Neural progenitor cell (in vitro differentiated cells): Measurements from ENCODE around the gene RYR3. TPM values are rescaled to one million over a fixed set of nuclear protein-coding genes. Genes with fewer than 3 reads are reported as not detected.

Experiments used
- DNase-seq: peaks from one replicate; pipeline ENCODE4 v3.0.0-alpha.2; 2016; ENCODE audit warnings: low spot score
- H2AFZ ChIP-seq: fragments of 200-600 bp; sonication (generic); replicated peaks from 2 replicates; pipeline ENCODE4 v1.6.1; 2016; ENCODE audit warnings: antibody characterized with exemption
- H3F3A ChIP-seq: fragments of 200-600 bp; sonication (generic); 2 replicates; pipeline ENCODE4 v1.6.1; 2016; ENCODE audit warnings: antibody characterized with exemption, low read depth
- H3K27ac ChIP-seq: fragments of 200-600 bp; sonication (generic); 2 replicates; pipeline ENCODE4 v1.5.1; 2016; ENCODE audit warnings: mild to moderate bottlenecking
- H3K27me3 ChIP-seq: fragments of 200-600 bp; sonication (generic); 2 replicates; pipeline ENCODE4 v1.6.1; 2016; ENCODE audit warnings: mild to moderate bottlenecking, moderate library complexity
- H3K36me3 ChIP-seq: fragments of 200-600 bp; sonication (generic); 2 replicates; pipeline ENCODE4 v1.5.1; 2016
- H3K4me1 ChIP-seq: fragments of 200-600 bp; sonication (generic); 2 replicates; pipeline ENCODE4 v1.6.1; 2016; ENCODE audit warnings: mixed run types
- H3K4me2 ChIP-seq: fragments of 200-600 bp; sonication (generic); 2 replicates; pipeline ENCODE4 v1.6.1; 2016
- H3K4me3 ChIP-seq: fragments of 200-600 bp; sonication (generic); 2 replicates; pipeline ENCODE4 v1.5.1; 2016
- H3K79me2 ChIP-seq: fragments of 200-600 bp; sonication (generic); 2 replicates; pipeline ENCODE4 v1.6.1; 2016; ENCODE audit warnings: low read depth
- H3K9ac ChIP-seq: fragments of 200-600 bp; sonication (generic); 2 replicates; pipeline ENCODE4 v1.6.1; 2016
- H3K9me3 ChIP-seq: fragments of 200-600 bp; sonication (generic); 2 replicates; pipeline ENCODE4 v1.5.1; 2016; ENCODE audit warnings: low read depth
- H4K20me1 ChIP-seq: fragments of 200-600 bp; sonication (generic); 2 replicates; pipeline ENCODE4 v1.6.1; 2016; ENCODE audit warnings: low read depth
- H3K27ac Mint-ChIP-seq: 3 replicates; pipeline ENCODE4 v1.8.0; 2021; ENCODE audit warnings: mixed read lengths
- H3K27me3 Mint-ChIP-seq: 2 replicates; pipeline ENCODE4 v1.8.0; 2022; ENCODE audit warnings: low read depth, mild to moderate bottlenecking, inconsistent platforms, moderate library complexity, mixed read lengths; ENCODE audit not compliant: insufficient read depth
- H3K36me3 Mint-ChIP-seq: 3 replicates; pipeline ENCODE4 v1.8.0; 2021; ENCODE audit warnings: mixed read lengths
- H3K4me1 Mint-ChIP-seq: 3 replicates; pipeline ENCODE4 v1.8.0; 2021; ENCODE audit warnings: mixed read lengths
- H3K4me3 Mint-ChIP-seq: 3 replicates; pipeline ENCODE4 v1.8.0; 2021; ENCODE audit warnings: mild to moderate bottlenecking, moderate library complexity, mixed read lengths
- H3K9me3 Mint-ChIP-seq: 3 replicates; pipeline ENCODE4 v1.8.0; 2020; ENCODE audit warnings: mixed read lengths
- CTCF ChIP-seq: fragments of 200-600 bp; sonication (generic); IDR thresholded peaks from 2 replicates; pipeline ENCODE4 v1.5.1; 2017; ENCODE audit warnings: antibody characterized with exemption, mild to moderate bottlenecking
- EZH2 ChIP-seq: fragments of 200-600 bp; sonication (generic); IDR thresholded peaks from 2 replicates; pipeline ENCODE4 v1.6.1; 2017; ENCODE audit warnings: antibody characterized with exemption, mild to moderate bottlenecking, moderate library complexity
- EZH2phosphoT487 ChIP-seq: fragments of 200-600 bp; sonication (generic); IDR thresholded peaks from 2 replicates; pipeline ENCODE4 v1.6.1; 2017; ENCODE audit warnings: antibody characterized with exemption
- total RNA-seq: library from RNA; depleted of rRNA; stranded (reverse); fragments of >200 nt; gene quantifications from 2 replicates; pipeline ENCODE4 v1.2.3, GENCODE V29; 2015; ENCODE audit warnings: low replicate concordance

RYR3 gene
- total RNA-seq, 1 donor from 2014 or later, result 2.1 TPM

GRCh38 chr15:33374226-33374914 is 63.6 kb downstream of the RYR3 start:
- peaks cover 14% of the 10 kb centered on the region for H3K4me1 Mint-ChIP-seq
- Histone ChIP-seq H3K9me3 (no peaks in the 10 kb centered on the region), H3F3A (no peaks in the 10 kb centered on the region), H3K9ac (no peak overlapping the region), H3K36me3 (no peaks in the 10 kb centered on the region), H3K27ac (no peak overlapping the region), H3K79me2 (no peaks in the 10 kb centered on the region), H2AFZ (no peak overlapping the region), H4K20me1 (no peaks in the 10 kb centered on the region), H3K4me2 (no peak overlapping the region), H3K4me3 (no peak overlapping the region), H3K27me3 (no peaks in the 10 kb centered on the region), H3K4me1 (no peaks in the 10 kb centered on the region)
- no peak overlapping the region for H3K27ac Mint-ChIP-seq
- no peaks in the 10 kb centered on the region for H3K36me3 Mint-ChIP-seq
- no peak for DNase-seq
- no peak for TF ChIP-seq EZH2phosphoT487
- TF ChIP-seq CTCF, result no peak
- TF ChIP-seq EZH2, result no peak
- no peaks in the 10 kb centered on the region for H3K9me3 Mint-ChIP-seq
- no peak overlapping the region for H3K4me3 Mint-ChIP-seq
- H3K27me3 Mint-ChIP-seq, result peaks cover 2% of the 10 kb centered on the region

- Histone ChIP-seq H3K9ac (no peak overlapping the region), H2AFZ (no peak overlapping the region), H3K4me1 (no peaks in the 10 kb centered on the region), H3K27ac (no peak overlapping the region), H4K20me1 (no peaks in the 10 kb centered on the region), H3K4me3 (no peak overlapping the region), H3K9me3 (no peaks in the 10 kb centered on the region), H3K79me2 (no peaks in the 10 kb centered on the region), H3K4me2 (no peak overlapping the region), H3F3A (no peaks in the 10 kb centered on the region), H3K36me3 (no peaks in the 10 kb centered on the region), H3K27me3 (no peaks in the 10 kb centered on the region)
- H3K9me3 Mint-ChIP-seq, result no peaks in the 10 kb centered on the region
- H3K4me1 Mint-ChIP-seq, result peaks cover 10% of the 10 kb centered on the region
- peaks cover 2% of the 10 kb centered on the region for H3K27me3 Mint-ChIP-seq
- TF ChIP-seq EZH2 (no peak), CTCF (no peak), EZH2phosphoT487 (no peak)
- H3K4me3 Mint-ChIP-seq, result no peak overlapping the region
- no peak for DNase-seq
- no peaks in the 10 kb centered on the region for H3K36me3 Mint-ChIP-seq
- no peak overlapping the region for H3K27ac Mint-ChIP-seq
These were observed 64.5 kb downstream of the RYR3 start for GRCh38 chr15:33375236-33375635.

GRCh38 chr15:33377204-33377603 is 66.4 kb downstream of the RYR3 start:
- no peaks in the 10 kb centered on the region for H3K27me3 ChIP-seq
- no peak overlapping the region for H2AFZ ChIP-seq
- H3K27me3 Mint-ChIP-seq, result peaks cover 5% of the 10 kb centered on the region
- no peak overlapping the region for H3K27ac Mint-ChIP-seq
- H3K9me3 ChIP-seq, result no peaks in the 10 kb centered on the region
- H3K27ac ChIP-seq, result no peak overlapping the region
- H3K4me1 ChIP-seq, result no peaks in the 10 kb centered on the region
- no peaks in the 10 kb centered on the region for H3K36me3 ChIP-seq
- H3K9ac ChIP-seq, result no peak overlapping the region
- H3K79me2 ChIP-seq, result no peaks in the 10 kb centered on the region
- no peaks in the 10 kb centered on the region for H3K9me3 Mint-ChIP-seq
- H3K36me3 Mint-ChIP-seq, result no peaks in the 10 kb centered on the region
- H4K20me1 ChIP-seq, result no peaks in the 10 kb centered on the region
- no peak overlapping the region for H3K4me3 Mint-ChIP-seq
- H3K4me2 ChIP-seq, result no peak overlapping the region
- no peak overlapping the region for H3K4me3 ChIP-seq
- TF ChIP-seq EZH2phosphoT487 (no peak), CTCF (no peak), EZH2 (no peak)
- H3K4me1 Mint-ChIP-seq, result no peaks in the 10 kb centered on the region
- no peaks in the 10 kb centered on the region for H3F3A ChIP-seq
- DNase-seq, result no peak
